Endothelial cell of umbilical vein (primary cell): ENCODE measurements around the gene TXLNA. TPM values are rescaled to one million over a fixed set of nuclear protein-coding genes. Genes with fewer than 3 reads are reported as not detected.

Source experiments
- BruUV-seq: library from RNA; stranded (reverse); fragments of 400-500 nt; replicated peaks from 2 replicates; lab custom pipeline; 2021; lab: Mats Ljungman, UMichigan
- CTCF ChIA-PET: fragments of 300-600, 350-600 bp; sonication (Branson Sonifier 250); formaldehyde crosslinking; loops from one replicate; lab custom pipeline; 2021; ENCODE audit warnings: antibody characterized with exemption, inconsistent platforms; lab: Charles Lee
- POLR2A ChIA-PET: fragments of 300-600, 350-600 bp; sonication (Branson Sonifier 250); formaldehyde crosslinking; loops from one replicate; lab custom pipeline; 2021; ENCODE audit warnings: antibody characterized with exemption, inconsistent platforms; lab: Charles Lee
- DNase-seq: peaks from one replicate; pipeline ENCODE4 v3.0.0-alpha.2; 2011; ENCODE audit warnings: low read depth, low spot score
- FAIRE-seq: peaks from 2 replicates; lab custom pipeline; 2011; peaks lifted over from hg19 to GRCh38; lab: Jason Lieb, UNC
- H2AFZ ChIP-seq: 2 replicates; pipeline ENCODE4 v1.6.0; 2012; ENCODE audit warnings: low read depth, low read length, control low read depth, inconsistent platforms
- H3K27ac ChIP-seq: 2 replicates; pipeline ENCODE4 v1.5.1; 2011; ENCODE audit warnings: low read depth, mild to moderate bottlenecking, control low read depth, low read length, moderate library complexity; ENCODE audit not compliant: insufficient read depth
- H3K27me3 ChIP-seq, 2 experiments: 2 replicates each; pipeline versions ENCODE4 v1.6.0 to v1.6.1; 2011; ENCODE audit warnings: low read length in 2 of 2, mixed read lengths in 1 of 2; ENCODE audit not compliant: control insufficient read depth in 2 of 2, insufficient read depth in 2 of 2
- H3K36me3 ChIP-seq, 2 experiments: 2 replicates in 1 of 2; 3 replicates in 1 of 2; pipeline ENCODE4 v1.5.1; 2011; ENCODE audit warnings: low read length in 2 of 2, mild to moderate bottlenecking in 1 of 2, moderate library complexity in 1 of 2; ENCODE audit not compliant: control insufficient read depth in 2 of 2, insufficient read depth in 2 of 2; ENCODE audit errors: extremely low read depth in 1 of 2
- H3K4me1 ChIP-seq: 3 replicates; pipeline ENCODE4 v1.5.1; 2011; ENCODE audit warnings: mild to moderate bottlenecking, low read length; ENCODE audit not compliant: control insufficient read depth, insufficient read depth; ENCODE audit errors: extremely low read depth
- H3K4me2 ChIP-seq: 2 replicates; pipeline ENCODE4 v1.6.1; 2011; ENCODE audit warnings: low read length, control low read depth, mixed read lengths; ENCODE audit not compliant: insufficient read depth
- H3K4me3 ChIP-seq, 3 experiments: fragments of 200-600 bp in 1 of 3; sonication (generic), shearing (Covaris generic) in 1 of 3; replicated peaks in 1 of 3; 2 replicates each; pipeline ENCODE4 v1.5.1; 2011 to 2016; ENCODE audit warnings: control low read depth in 3 of 3, low read length in 3 of 3, mild to moderate bottlenecking in 2 of 3, inconsistent platforms in 1 of 3, low read depth in 1 of 3, moderate library complexity in 1 of 3; ENCODE audit not compliant: insufficient read depth in 1 of 3
- H3K79me2 ChIP-seq: 2 replicates; pipeline ENCODE4 v1.6.0; 2012; ENCODE audit warnings: low read length, inconsistent platforms; ENCODE audit not compliant: control insufficient read depth, insufficient read depth
- H3K9ac ChIP-seq: replicated peaks from 2 replicates; pipeline ENCODE3; 2011; ENCODE audit warnings: low read length, control low read depth; ENCODE audit not compliant: insufficient read depth; ENCODE audit errors: extremely low read depth
- H3K9me1 ChIP-seq: replicated peaks from 3 replicates; pipeline ENCODE4 v1.6.0; 2011; ENCODE audit warnings: mild to moderate bottlenecking, low read length; ENCODE audit not compliant: control insufficient read depth, insufficient read depth; ENCODE audit errors: extremely low read depth
- H3K9me3 ChIP-seq: replicated peaks from 2 replicates; pipeline ENCODE4 v1.5.1; 2012; ENCODE audit warnings: low read length, inconsistent platforms; ENCODE audit not compliant: control insufficient read depth, insufficient read depth
- H4K20me1 ChIP-seq: replicated peaks from 2 replicates; pipeline ENCODE3; 2011; ENCODE audit warnings: mild to moderate bottlenecking, low read length; ENCODE audit not compliant: control insufficient read depth, insufficient read depth; ENCODE audit errors: extremely low read depth
- EZH2 ChIP-seq: IDR thresholded peaks from 2 replicates; pipeline ENCODE4 v1.6.1; 2012; ENCODE audit warnings: borderline replicate concordance, low read depth, mild to moderate bottlenecking, moderate library complexity, low read length, inconsistent platforms; ENCODE audit not compliant: severe bottlenecking
- GATA2 ChIP-seq: IDR thresholded peaks from 2 replicates; pipeline ENCODE4 v1.7.0; 2011; ENCODE audit warnings: low read depth, mild to moderate bottlenecking, moderate library complexity, mixed read lengths, low read length; ENCODE audit not compliant: insufficient read length, insufficient read depth
- POLR2A ChIP-seq: IDR thresholded peaks from 2 replicates; pipeline ENCODE4 v1.6.1; 2012; ENCODE audit warnings: low read depth, mild to moderate bottlenecking, control low read depth, low read length
- POLR2AphosphoS5 ChIP-seq: IDR thresholded peaks from 2 replicates; pipeline ENCODE4 v1.6.1; 2012; ENCODE audit warnings: low read depth, mild to moderate bottlenecking, control low read depth, low read length, moderate library complexity; ENCODE audit not compliant: insufficient read depth
- dilution Hi-C: fragments of 300-500 bp; cut with MboI; formaldehyde crosslinking; loops from one replicate; pipeline ENCODE4 v1.15.0; 2019; ENCODE audit warnings: low sequenced_read_pairs; ENCODE audit not compliant: extremely low pct_ligation_motif_present
- intact Hi-C: fragments of 100-400 bp; cut with micrococcal nuclease; formaldehyde crosslinking; loops from one replicate; pipeline ENCODE4 v1.10.0; 2022
- polyA plus RNA-seq, 4 experiments: library from polyadenylated mRNA; depleted of rRNA in 3 of 4; stranded (reverse) in 3 of 4; unstranded in 1 of 4; fragments of >200 nt; gene quantifications; 2 replicates each; pipeline versions ENCODE4 v1.2.1 to v1.2.3, GENCODE V29; 2011 to 2012; ENCODE audit warnings: missing spikeins in 1 of 4
- total RNA-seq: library from RNA; stranded (reverse); gene quantifications from 2 replicates; pipeline ENCODE4 v1.2.3, GENCODE V29; 2021
- TF ChIP-seq, protein P1 (sequence below): IDR thresholded peaks from 2 replicates; pipeline ENCODE4 v1.6.1; 2011; ENCODE audit not compliant: insufficient read depth, insufficient read length
- TF ChIP-seq, protein P2 (sequence below), 2 donors: IDR thresholded peaks; 1 replicate in 1 of 2; 2 replicates in 1 of 2; pipeline ENCODE4 v1.5.1; 2011; ENCODE audit warnings: low read length in 2 of 2, mild to moderate bottlenecking in 2 of 2, moderate library complexity in 2 of 2, control low read depth in 1 of 2, inconsistent platforms in 1 of 2, low read depth in 1 of 2; ENCODE audit not compliant: insufficient read depth in 1 of 2; ENCODE audit errors: extremely low read depth in 1 of 2

Gene TXLNA
- total and polyA plus RNA-seq, 2 donors (not counting 3 experiments of a cell fraction or from before 2014, with no cell fraction given), result 41.8 to 69.4 TPM

DNA sequence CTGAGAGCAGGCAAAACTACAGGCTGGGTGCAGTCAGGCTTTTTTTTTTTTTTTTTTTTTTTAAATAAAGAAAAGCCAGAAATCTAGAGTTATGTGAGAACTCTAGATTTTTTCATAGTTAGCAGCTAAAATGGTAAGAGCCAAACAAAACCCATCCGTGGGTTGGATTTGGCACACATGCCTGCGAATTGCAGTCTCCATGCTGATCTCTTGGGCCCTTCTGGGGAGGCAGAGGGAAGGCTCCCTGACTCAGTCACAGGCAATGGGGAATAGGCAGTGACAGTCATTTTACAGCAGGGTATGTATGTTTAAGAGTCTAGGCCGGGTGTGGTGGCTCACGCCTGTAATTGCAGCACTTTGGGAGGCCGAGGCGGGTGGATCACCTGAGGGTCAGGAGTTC lies 2.6 kb downstream of the TXLNA start:
- ChIA-PET POLR2A (interaction anchor here (0.7 kb wide), 1 partner anchor 14 kb away, joined by 3 read pairs; no protein-coding TSS in a partner anchor), CTCF (interaction anchor here (1.2 kb wide), 1 partner anchor 10 kb away, joined by 6 read pairs; no protein-coding TSS in a partner anchor)
- dilution Hi-C loops (no loop called here), intact Hi-C loops (no loop called here)
- TF ChIP-seq, protein P1, sequence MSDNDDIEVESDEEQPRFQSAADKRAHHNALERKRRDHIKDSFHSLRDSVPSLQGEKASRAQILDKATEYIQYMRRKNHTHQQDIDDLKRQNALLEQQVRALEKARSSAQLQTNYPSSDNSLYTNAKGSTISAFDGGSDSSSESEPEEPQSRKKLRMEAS, result no peak
- TF ChIP-seq GATA2 (no peak), EZH2 (no peak), POLR2A (no peak)
- TF ChIP-seq, protein P2, sequence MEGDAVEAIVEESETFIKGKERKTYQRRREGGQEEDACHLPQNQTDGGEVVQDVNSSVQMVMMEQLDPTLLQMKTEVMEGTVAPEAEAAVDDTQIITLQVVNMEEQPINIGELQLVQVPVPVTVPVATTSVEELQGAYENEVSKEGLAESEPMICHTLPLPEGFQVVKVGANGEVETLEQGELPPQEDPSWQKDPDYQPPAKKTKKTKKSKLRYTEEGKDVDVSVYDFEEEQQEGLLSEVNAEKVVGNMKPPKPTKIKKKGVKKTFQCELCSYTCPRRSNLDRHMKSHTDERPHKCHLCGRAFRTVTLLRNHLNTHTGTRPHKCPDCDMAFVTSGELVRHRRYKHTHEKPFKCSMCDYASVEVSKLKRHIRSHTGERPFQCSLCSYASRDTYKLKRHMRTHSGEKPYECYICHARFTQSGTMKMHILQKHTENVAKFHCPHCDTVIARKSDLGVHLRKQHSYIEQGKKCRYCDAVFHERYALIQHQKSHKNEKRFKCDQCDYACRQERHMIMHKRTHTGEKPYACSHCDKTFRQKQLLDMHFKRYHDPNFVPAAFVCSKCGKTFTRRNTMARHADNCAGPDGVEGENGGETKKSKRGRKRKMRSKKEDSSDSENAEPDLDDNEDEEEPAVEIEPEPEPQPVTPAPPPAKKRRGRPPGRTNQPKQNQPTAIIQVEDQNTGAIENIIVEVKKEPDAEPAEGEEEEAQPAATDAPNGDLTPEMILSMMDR (IDR thresholded peaks at IDR 0.05; ENCODE audit: extremely low read depth in 1 of 2, insufficient read depth in 1 of 2, low read depth in 1 of 2, low read length in 2 of 2), result no peak
- H3K9me3 ChIP-seq, result no peaks in the 10 kb centered on the region
- H3K9ac ChIP-seq, result no peak overlapping the region
- no peaks in the 10 kb centered on the region for H3K9me1 ChIP-seq
- no peak for DNase-seq
- H3K27ac ChIP-seq, result no peak overlapping the region
- no TSS peak for BruUV-seq
- H4K20me1 ChIP-seq, result no peaks in the 10 kb centered on the region
- H3K36me3 ChIP-seq, result peaks cover 12 to 18% of the 10 kb centered on the region in 2 experiments
- H2AFZ ChIP-seq, result no peak overlapping the region
- peaks cover 58% of the 10 kb centered on the region for H3K79me2 ChIP-seq
- H3K4me2 ChIP-seq, result peak overlapping the region; percentile 96
- no peaks in the 10 kb centered on the region for H3K27me3 ChIP-seq
- H3K4me1 ChIP-seq, result peaks cover 22% of the 10 kb centered on the region
- no peak for FAIRE-seq
- no peak overlapping the region for H3K4me3 ChIP-seq

DNA sequence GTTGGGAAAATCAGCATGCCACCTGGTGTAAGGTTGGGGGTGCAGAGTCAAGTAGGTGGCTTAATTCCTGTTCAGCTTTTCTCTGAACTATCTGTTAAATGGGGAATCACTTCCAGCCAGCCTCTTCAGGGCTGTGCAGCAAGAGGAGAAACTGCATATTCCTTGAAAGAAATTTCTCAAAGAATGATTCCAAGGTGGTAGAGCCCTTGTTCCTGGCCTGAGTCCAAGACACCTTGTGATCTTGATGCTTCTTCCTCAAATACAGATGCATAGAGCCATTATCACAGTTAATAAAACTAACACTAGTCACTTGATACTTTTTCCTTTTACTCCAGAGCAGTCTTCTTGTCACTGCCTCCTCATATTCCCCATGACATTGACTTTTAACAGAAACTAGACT lies 5.2 kb downstream of the TXLNA start:
- Histone ChIP-seq H3K4me3 (no peak overlapping the region), H3K9me1 (no peaks in the 10 kb centered on the region), H3K9me3 (no peaks in the 10 kb centered on the region), H3K27ac (no peak overlapping the region), H3K4me2 (no peak overlapping the region), H4K20me1 (no peaks in the 10 kb centered on the region), H3K36me3 (peaks cover 23 to 25% of the 10 kb centered on the region in 2 experiments), H3K9ac (no peak overlapping the region), H3K27me3 (no peaks in the 10 kb centered on the region), H3K79me2 (peaks cover 65% of the 10 kb centered on the region), H3K4me1 (peaks cover 17% of the 10 kb centered on the region), H2AFZ (no peak overlapping the region)
- intact Hi-C loops, result no loop called here
- FAIRE-seq (peak; percentile 28), DNase-seq (no peak)
- TF ChIP-seq, protein P1, result no peak
- TF ChIP-seq POLR2A (no peak), POLR2AphosphoS5 (no peak), EZH2 (no peak)
- TF ChIP-seq, protein P2 (IDR thresholded peaks at IDR 0.05; ENCODE audit: extremely low read depth in 1 of 2, insufficient read depth in 1 of 2, low read depth in 1 of 2, low read length in 2 of 2), result no peak
- dilution Hi-C loops, result no loop called here
- CTCF ChIA-PET, result no interaction called here
- POLR2A ChIA-PET, result no interaction called here
- no TSS peak for BruUV-seq
